H1 (cell line): ENCODE measurements around the gene RRP1. TPM values are rescaled to one million over a fixed set of nuclear protein-coding genes. Genes with fewer than 3 reads are reported as not detected.
A peak's percentile ranks its signal among the peaks of the same experiment; 100 is the strongest.

Source experiments
- CTCF ChIA-PET: fragments of 300-600 bp; sonication (Branson Sonifier 250); formaldehyde crosslinking; loops from one replicate; lab custom pipeline; 2021; ENCODE audit not compliant: partially characterized antibody; lab: Charles Lee
- POLR2A ChIA-PET: fragments of 300-600 bp; sonication (Branson Sonifier 250); formaldehyde crosslinking; loops from one replicate; lab custom pipeline; 2021; ENCODE audit warnings: inconsistent platforms; ENCODE audit not compliant: partially characterized antibody; lab: Charles Lee
- DNase-seq, 2 experiments: peaks; one replicate each; pipeline versions ENCODE4 v3.0.0 to v3.0.0-alpha.2; 2010 to 2022; ENCODE audit warnings: low spot score in 2 of 2, low read depth in 1 of 2, mixed read lengths in 1 of 2
- FAIRE-seq: peaks from 2 replicates; lab custom pipeline; 2011; peaks lifted over from hg19 to GRCh38; lab: Jason Lieb, UNC
- H2AFZ ChIP-seq: 2 replicates; pipeline ENCODE4 v1.8.1; 2012; ENCODE audit warnings: low read length, inconsistent platforms
- H2AK5ac ChIP-seq: 2 replicates; pipeline ENCODE4 v1.6.1; 2013; ENCODE audit warnings: low read depth, low read length
- H2BK120ac ChIP-seq: replicated peaks from 2 replicates; pipeline ENCODE3; 2013; ENCODE audit warnings: low read depth, low read length, inconsistent platforms
- H2BK12ac ChIP-seq: 2 replicates; pipeline ENCODE4 v1.6.1; 2013; ENCODE audit warnings: low read depth, low read length
- H2BK15ac ChIP-seq: 2 replicates; pipeline ENCODE4 v1.6.1; 2013; ENCODE audit warnings: low read length
- H2BK20ac ChIP-seq: 2 replicates; pipeline ENCODE4 v1.6.1; 2013; ENCODE audit warnings: low read length
- H2BK5ac ChIP-seq: 2 replicates; pipeline ENCODE4 v1.6.1; 2013; ENCODE audit warnings: low read depth, low read length
- H3K14ac ChIP-seq: 2 replicates; pipeline ENCODE4 v1.6.1; 2013; ENCODE audit warnings: inconsistent platforms; ENCODE audit not compliant: insufficient read length
- H3K18ac ChIP-seq: 2 replicates; pipeline ENCODE4 v1.6.1; 2013; ENCODE audit warnings: low read length; ENCODE audit errors: extremely low read depth
- H3K23ac ChIP-seq: 2 replicates; pipeline ENCODE4 v1.6.1; 2013; ENCODE audit warnings: inconsistent platforms; ENCODE audit not compliant: insufficient read length
- H3K23me2 ChIP-seq: 2 replicates; pipeline ENCODE4 v1.6.1; 2013; ENCODE audit warnings: low read depth, low read length
- H3K27ac ChIP-seq: 2 replicates; pipeline ENCODE4 v1.6.1; 2011; ENCODE audit warnings: low read depth, low read length, inconsistent platforms
- H3K27me3 ChIP-seq, 4 experiments: replicated peaks in 1 of 4; 1 replicate in 1 of 4; 2 replicates in 3 of 4; pipeline versions ENCODE4 v1.6.1 to v1.8.1; 2011 to 2013; ENCODE audit warnings: low read length in 3 of 4, mild to moderate bottlenecking in 3 of 4, inconsistent platforms in 2 of 4, mixed read lengths in 2 of 4, moderate library complexity in 1 of 4; ENCODE audit not compliant: control insufficient read depth in 3 of 4, insufficient read depth in 3 of 4; ENCODE audit errors: extremely low read depth in 1 of 4
- H3K36me3 ChIP-seq, 4 experiments: 2 replicates each; pipeline versions ENCODE4 v1.6.1 to v1.8.1; 2011 to 2013; ENCODE audit warnings: mild to moderate bottlenecking in 4 of 4, low read length in 3 of 4, moderate library complexity in 2 of 4, control low read depth in 1 of 4, inconsistent platforms in 1 of 4; ENCODE audit not compliant: insufficient read depth in 4 of 4, control insufficient read depth in 2 of 4
- H3K4ac ChIP-seq: replicated peaks from 2 replicates; pipeline ENCODE3; 2013; ENCODE audit warnings: low read length, low read depth, mixed read lengths, inconsistent platforms; ENCODE audit not compliant: insufficient read length
- H3K4me1 ChIP-seq, 4 experiments: replicated peaks in 1 of 4; 1 replicate in 1 of 4; 2 replicates in 3 of 4; pipeline versions ENCODE4 v1.6.1 to v1.8.1; 2011 to 2013; ENCODE audit warnings: low read length in 3 of 4, inconsistent platforms in 2 of 4, mixed read lengths in 1 of 4; ENCODE audit not compliant: insufficient read depth in 4 of 4, control insufficient read depth in 3 of 4
- H3K4me2 ChIP-seq, 2 experiments: 2 replicates each; pipeline versions ENCODE4 v1.6.1 to v1.8.1; 2011 to 2013; ENCODE audit warnings: low read depth in 2 of 2, low read length in 2 of 2, control low read depth in 1 of 2, inconsistent platforms in 1 of 2, mild to moderate bottlenecking in 1 of 2; ENCODE audit not compliant: insufficient read depth in 1 of 2
- H3K4me3 ChIP-seq, 4 experiments: fragments of 200-600, 300-600 bp in 1 of 4; sonication (generic), shearing (Covaris generic), sonication (Bioruptor Twin) in 1 of 4; 2 replicates each; pipeline versions ENCODE4 v1.5.1 to v1.8.1; 2011 to 2016; ENCODE audit warnings: low read length in 4 of 4, low read depth in 3 of 4, control low read depth in 2 of 4, inconsistent platforms in 2 of 4, mild to moderate bottlenecking in 2 of 4, mixed read lengths in 1 of 4, moderate library complexity in 1 of 4; ENCODE audit not compliant: insufficient read depth in 2 of 4; ENCODE audit errors: extremely low read depth in 1 of 4
- H3K56ac ChIP-seq: replicated peaks from 2 replicates; pipeline ENCODE3; 2013; ENCODE audit warnings: low read depth, mild to moderate bottlenecking, mixed read lengths, low read length, inconsistent platforms; ENCODE audit not compliant: insufficient read length
- H3K79me1 ChIP-seq: 2 replicates; pipeline ENCODE4 v1.6.1; 2013; ENCODE audit warnings: low read depth, low read length, control low read depth
- H3K79me2 ChIP-seq, 2 experiments: 2 replicates each; pipeline versions ENCODE4 v1.6.1 to v1.8.1; 2012 to 2013; ENCODE audit warnings: low read length in 2 of 2, mild to moderate bottlenecking in 2 of 2, inconsistent platforms in 1 of 2; ENCODE audit not compliant: insufficient read depth in 2 of 2, control insufficient read depth in 1 of 2
- H3K9ac ChIP-seq, 4 experiments: replicated peaks in 1 of 4; 1 replicate in 1 of 4; 2 replicates in 3 of 4; pipeline versions ENCODE4 v1.6.1 to v1.8.1; 2011 to 2013; ENCODE audit warnings: low read depth in 3 of 4, low read length in 3 of 4, control low read depth in 2 of 4, mild to moderate bottlenecking in 2 of 4, moderate library complexity in 2 of 4, inconsistent platforms in 1 of 4; ENCODE audit errors: extremely low read depth in 1 of 4
- H3K9me3 ChIP-seq, 2 experiments: 2 replicates each; pipeline versions ENCODE4 v1.6.1 to v1.8.1; 2012 to 2013; ENCODE audit warnings: mild to moderate bottlenecking in 2 of 2, moderate library complexity in 2 of 2, control low read depth in 1 of 2, inconsistent platforms in 1 of 2, low read depth in 1 of 2, low read length in 1 of 2, mixed read lengths in 1 of 2; ENCODE audit not compliant: insufficient read depth in 2 of 2
- H4K20me1 ChIP-seq, 2 experiments: replicated peaks in 1 of 2; 2 replicates each; pipeline versions ENCODE3 to v1.8.1; 2011 to 2013; ENCODE audit warnings: inconsistent platforms in 2 of 2, low read length in 2 of 2, mild to moderate bottlenecking in 1 of 2; ENCODE audit not compliant: insufficient read depth in 2 of 2, control insufficient read depth in 1 of 2
- H4K5ac ChIP-seq: 2 replicates; pipeline ENCODE4 v1.6.1; 2013; ENCODE audit warnings: low read length, low read depth, mixed read lengths, inconsistent platforms; ENCODE audit not compliant: insufficient read length
- H4K8ac ChIP-seq: 2 replicates; pipeline ENCODE4 v1.8.0; 2013; ENCODE audit warnings: mild to moderate bottlenecking, moderate library complexity, low read length, inconsistent platforms; ENCODE audit not compliant: insufficient read depth; ENCODE audit errors: extremely low read depth
- H4K91ac ChIP-seq: replicated peaks from 2 replicates; pipeline ENCODE3; 2013; ENCODE audit warnings: low read length, mixed read lengths, inconsistent platforms; ENCODE audit not compliant: insufficient read length
- BACH1 ChIP-seq: IDR thresholded peaks from 2 replicates; pipeline ENCODE4 v1.6.1; 2012; ENCODE audit warnings: low read length, improper control_type of control experiment
- CREB1 ChIP-seq: IDR thresholded peaks from 2 replicates; pipeline ENCODE4 v1.6.1; 2012; ENCODE audit warnings: inconsistent platforms
- CTBP2 ChIP-seq: IDR thresholded peaks from 2 replicates; pipeline ENCODE4 v1.7.0; 2011; ENCODE audit warnings: borderline replicate concordance, mild to moderate bottlenecking, moderate library complexity, mixed read lengths, low read length; ENCODE audit not compliant: insufficient read depth, insufficient read length
- HDAC2 ChIP-seq, 2 experiments: fragments of 300-600 bp in 1 of 2; sonication (generic) in 1 of 2; IDR thresholded peaks; 2 replicates each; pipeline ENCODE4 v1.6.1; 2011 to 2012; ENCODE audit warnings: low read depth in 2 of 2, low read length in 2 of 2, mild to moderate bottlenecking in 2 of 2, moderate library complexity in 2 of 2, borderline replicate concordance in 1 of 2, inconsistent platforms in 1 of 2
- JUN ChIP-seq: IDR thresholded peaks from 2 replicates; pipeline ENCODE4 v1.6.1; 2011; ENCODE audit warnings: low read depth, mild to moderate bottlenecking, improper control_type of control experiment, low read length
- PHF8 ChIP-seq: fragments of 200-600 bp; sonication (generic); conservative IDR thresholded peaks from 2 replicates; pipeline ENCODE4 v1.7.1; 2012; ENCODE audit warnings: low read depth, mild to moderate bottlenecking, inconsistent platforms, low read length, moderate library complexity
- RNF2 ChIP-seq: fragments of 200-900, 300-1000 bp; sonication (generic); IDR thresholded peaks from 2 replicates; pipeline ENCODE4 v1.7.1; 2016; ENCODE audit warnings: borderline replicate concordance, low read depth, mild to moderate bottlenecking, antibody characterized with exemption, low read length; ENCODE audit not compliant: poor library complexity, severe bottlenecking; ENCODE audit errors: missing control alignments
- SIX5 ChIP-seq: IDR thresholded peaks from 2 replicates; pipeline ENCODE4 v1.6.1; 2011; ENCODE audit warnings: mild to moderate bottlenecking, low read depth, low read length
- TAF1 ChIP-seq: IDR thresholded peaks from 2 replicates; pipeline ENCODE4 v1.6.1; 2011; ENCODE audit warnings: mild to moderate bottlenecking, low read depth, low read length
- TAF7 ChIP-seq: optimal IDR thresholded peaks from 2 replicates; pipeline ENCODE3; 2011; ENCODE audit warnings: low read depth, mild to moderate bottlenecking, inconsistent platforms, low read length, moderate library complexity, borderline replicate concordance
- TBP ChIP-seq: IDR thresholded peaks from 2 replicates; pipeline ENCODE4 v1.6.1; 2011; ENCODE audit warnings: low read depth, low read length, improper control_type of control experiment
- WGBS, 2 experiments: shearing (Covaris generic) in 1 of 2; methylation state at CpG; one replicate each; pipeline versions ENCODE4 v1.1.6 to v1.1.7; 2013 to 2015; ENCODE audit warnings: low lambda C conversion rate in 2 of 2, mixed read lengths in 2 of 2, inconsistent platforms in 1 of 2, low coverage in 1 of 2, missing lambda C conversion rate in 1 of 2; ENCODE audit not compliant: insufficient replicate concordance in 2 of 2, insufficient coverage in 1 of 2, insufficient read length in 1 of 2; ENCODE audit errors: extremely low coverage in 1 of 2, missing lambda C conversion rate in 1 of 2; 5-methylcytosine and 5-hydroxymethylcytosine counted together
- polyA plus RNA-seq, 7 experiments: library from polyadenylated mRNA; depleted of rRNA in 3 of 7; stranded (reverse) in 5 of 7; unstranded in 2 of 7; fragments of >200 nt in 5 of 7; fragments of 200-250 nt in 2 of 7; gene quantifications; 1 replicate in 5 of 7; 2 replicates in 1 of 7; 4 replicates in 1 of 7; pipeline versions ENCODE4 v1.2.1 to v1.2.3, GENCODE V29; 2011 to 2013; ENCODE audit warnings: missing spikeins in 2 of 7, mixed read lengths in 2 of 7
- total RNA-seq: library from RNA; stranded (reverse); fragmentation: NEBNext Ultra II Directional; extraction: Animal tissue kit (Norgen Biotek cat#: 25700); gene quantifications from 2 replicates; pipeline ENCODE4 v1.2.1, GENCODE V29; 2021

Gene RRP1
- total and polyA plus RNA-seq, 2 of the 8 experiments (the other 6 are each of a cell fraction or from before 2014, with no cell fraction given): 11.6 to 55.2 TPM

DNA sequence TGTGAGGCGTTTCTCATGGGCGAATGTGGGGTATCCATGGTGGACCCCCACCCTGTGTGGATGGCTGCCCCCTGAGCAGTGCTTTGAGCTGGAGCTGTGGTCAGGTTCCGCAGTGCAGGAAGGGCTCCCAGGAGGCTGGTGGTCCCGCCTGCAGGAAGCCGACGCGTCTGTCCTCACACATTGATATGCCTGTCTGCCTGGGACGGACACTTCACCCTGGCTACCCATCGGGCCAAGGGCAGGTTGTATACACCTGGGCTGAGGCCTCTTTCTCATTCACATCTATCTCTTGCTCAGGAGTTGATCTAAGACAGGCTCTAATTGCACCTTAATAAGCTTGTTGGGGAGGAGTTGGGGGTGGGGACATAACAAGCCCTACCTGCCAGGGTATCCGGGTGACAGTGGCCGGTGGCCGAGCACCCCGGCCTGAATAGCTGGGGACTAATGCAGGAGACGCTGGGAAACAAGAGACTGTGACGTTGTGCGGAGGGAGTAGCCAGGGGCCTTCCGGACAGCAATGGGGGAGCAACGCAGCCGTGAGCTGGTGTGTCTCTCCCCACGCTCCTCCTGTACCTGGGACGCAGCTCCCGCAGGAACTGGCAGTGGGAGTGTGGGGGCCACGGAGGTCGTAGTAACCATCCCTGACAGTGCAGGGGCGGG, 48.8 kb upstream of the RRP1 start:
- Histone ChIP-seq H2AK5ac (peak overlapping the region; percentile 40; the same call in 1 of the 2 replicates), H2AFZ (no peak overlapping the region), H3K36me3 (peaks cover 0 to 9% (median 7%) of the 10 kb centered on the region in 4 experiments; a peak in 5 of 8 replicates), H4K91ac (no peak overlapping the region), H3K27ac (peak overlapping the region; percentile 18; the same call in 1 of the 2 replicates), H3K27me3 (no peaks in the 10 kb centered on the region), H3K4me1 (peaks cover 0 to 9% (median 4%) of the 10 kb centered on the region in 4 experiments; a peak in 5 of 7 replicates), H2BK120ac (no peak overlapping the region), H3K79me2 (no peaks in the 10 kb centered on the region), H3K9me3 (no peaks in the 10 kb centered on the region), H2BK12ac (no peak overlapping the region), H3K4me3 (no peak overlapping the region), H4K8ac (peak overlapping the region; percentile 80), H3K4ac (no peak overlapping the region), H3K23ac (no peak overlapping the region), H2BK5ac (peak overlapping the region; percentile 83; the same call in 1 of the 2 replicates), H3K56ac (no peak overlapping the region), H3K4me2 (peak overlapping the region; percentile 15 to 31; a peak in 3 of 4 replicates), H3K9ac (peak overlapping the region in 2 of 4 experiments; percentile 13 to 18; a peak in 2 of 7 replicates), H3K18ac (no peak overlapping the region), H2BK20ac (no peak overlapping the region), H3K79me1 (peaks cover 2% of the 10 kb centered on the region; the same call in 1 of the 2 replicates), H3K23me2 (no peaks in the 10 kb centered on the region), H4K5ac (no peak overlapping the region), H4K20me1 (peaks cover 0 to 15% of the 10 kb centered on the region in 2 experiments), H2BK15ac (no peak overlapping the region), H3K14ac (no peak overlapping the region)
- DNase-seq (peak; percentile 68 to 69), FAIRE-seq (peak; percentile 24)
- CTCF ChIA-PET: interaction anchor here (1.2 to 1.4 kb wide), 2 partner anchors 11 to 42 kb away, joined by 3 to 13 read pairs; no protein-coding TSS in a partner anchor
- 49% methylated on average over 20 of the region's 25 CpGs; no CpG with 5 or more reads in 1 of the 2 experiments for WGBS, 2 experiments
- POLR2A ChIA-PET: interaction anchor here (0.5 to 3.2 kb wide), 8 partner anchors 9 to 70 kb away, joined by 3 to 29 read pairs (median 5); no protein-coding TSS in a partner anchor
- no peak for TF ChIP-seq TAF1
- TF ChIP-seq SIX5: no peak
- TF ChIP-seq PHF8: no peak
- peak; percentile 76 for TF ChIP-seq BACH1
- TF ChIP-seq TAF7: no peak
- peak in 1 of 2 experiments; percentile 81; a peak in 2 of 4 replicates for TF ChIP-seq HDAC2 (IDR thresholded peaks at IDR 0.05; ENCODE audit: borderline replicate concordance in 1 of 2, low read depth in 2 of 2, low read length in 2 of 2)
- no peak for TF ChIP-seq JUN
- TF ChIP-seq CTBP2: no peak
- TF ChIP-seq TBP: peak; percentile 19; the same call in 1 of the 2 replicates
- 0 out of 2 replicates have a peak, but pooled peaks have one; percentile 32 for TF ChIP-seq CREB1
- TF ChIP-seq RNF2: no peak
